UCSD-AML1 (cell line): Measurements from ENCODE around the gene PLK4.
"Not testable (repeated sequence)": the region's sequence is repeated elsewhere in the genome, so short reads cannot be mapped to it uniquely, and the experiment has no call there.

Source experiments
- DNase-seq: peaks from one replicate; lab custom pipeline; 2025; ENCODE audit not compliant: unreplicated experiment; lab: John Stamatoyannopoulos, UW

PLK4 gene

DNA sequence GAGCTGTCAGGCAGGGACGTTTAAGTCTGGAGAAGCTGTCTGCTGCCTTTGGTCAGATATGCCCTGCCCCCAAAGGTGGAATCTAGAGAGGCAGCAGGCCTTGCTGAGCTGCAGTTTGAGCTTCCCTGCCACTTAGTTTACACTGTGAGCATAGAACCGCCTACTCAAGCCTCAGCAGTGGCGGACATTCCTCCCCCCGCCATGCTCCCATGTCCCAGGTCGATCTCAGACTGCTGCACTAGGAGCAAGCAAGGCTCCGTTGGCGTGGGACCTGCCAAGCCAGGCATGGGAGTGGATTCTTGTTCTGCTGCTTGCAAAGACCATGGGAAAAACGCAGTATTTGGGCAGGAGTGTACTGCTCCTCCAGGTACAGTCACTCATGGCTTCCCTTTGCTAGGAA lies 24.3 kb downstream of the PLK4 start:
- DNase-seq: no peak

DNA sequence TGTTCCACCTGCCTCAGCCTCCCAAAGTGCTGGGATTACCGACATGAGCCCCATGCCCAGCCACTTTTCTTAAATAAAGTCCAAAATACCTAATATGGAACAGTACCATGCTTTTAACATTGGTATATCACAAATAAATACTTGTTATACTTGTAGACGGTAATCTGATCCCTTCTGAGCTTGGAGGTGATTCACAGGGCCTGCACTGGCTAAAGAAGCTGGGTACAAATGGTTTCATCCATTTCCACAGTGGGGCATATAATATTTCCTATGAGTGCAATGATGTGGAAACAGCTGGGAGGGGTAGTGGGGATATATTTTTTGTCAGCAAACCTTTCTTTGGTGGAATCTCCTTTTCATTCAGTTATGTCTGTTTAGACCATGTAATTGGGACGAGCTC lies 35.8 kb downstream of the PLK4 start:
- no peak for DNase-seq

- no peak for DNase-seq
Measured at GRCh38 chr4:127917151-127917550, 36.5 kb downstream of the PLK4 start.

DNA sequence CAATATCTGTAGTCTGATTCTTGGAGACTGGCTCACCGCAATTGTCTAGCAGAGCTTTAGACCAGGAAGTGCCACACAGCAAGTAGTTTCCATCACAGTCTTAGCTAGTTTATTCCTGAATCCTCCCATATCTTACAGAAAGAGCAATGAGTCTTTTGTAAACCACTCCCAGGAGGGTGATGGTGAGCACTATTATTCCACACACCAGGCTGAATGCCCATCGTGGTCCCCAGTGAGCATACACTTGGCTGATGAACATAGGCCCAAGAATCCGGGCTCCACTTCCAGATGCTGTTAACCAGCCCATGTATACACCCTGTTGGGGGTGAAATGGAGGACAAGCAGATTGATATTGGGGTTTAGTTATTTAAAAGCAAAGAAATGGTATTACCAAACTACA lies 39.8 kb downstream of the PLK4 start:
- DNase-seq: no peak

GRCh38 chr4:127922226-127922625 lies 41.5 kb downstream of the PLK4 start:
- no peak for DNase-seq

DNA sequence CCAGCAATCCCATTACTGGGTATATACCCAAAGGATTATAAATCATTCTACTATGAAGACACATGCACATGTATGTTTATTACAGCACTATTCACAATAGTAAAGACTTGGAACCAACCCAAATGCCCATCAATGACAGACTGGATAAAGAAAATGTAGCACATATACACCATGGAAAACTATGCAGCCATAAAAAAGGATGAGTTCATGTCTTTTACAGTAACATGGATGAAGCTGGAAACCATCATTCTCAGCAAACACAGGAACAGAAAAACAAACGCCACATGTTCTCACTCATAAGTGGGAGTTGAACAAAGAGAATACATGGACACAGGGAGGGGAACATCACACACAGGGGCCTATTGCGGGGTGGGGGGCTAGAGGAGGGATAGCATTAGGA lies 45.0 kb downstream of the PLK4 start:
- not testable (repeated sequence) for DNase-seq

DNA sequence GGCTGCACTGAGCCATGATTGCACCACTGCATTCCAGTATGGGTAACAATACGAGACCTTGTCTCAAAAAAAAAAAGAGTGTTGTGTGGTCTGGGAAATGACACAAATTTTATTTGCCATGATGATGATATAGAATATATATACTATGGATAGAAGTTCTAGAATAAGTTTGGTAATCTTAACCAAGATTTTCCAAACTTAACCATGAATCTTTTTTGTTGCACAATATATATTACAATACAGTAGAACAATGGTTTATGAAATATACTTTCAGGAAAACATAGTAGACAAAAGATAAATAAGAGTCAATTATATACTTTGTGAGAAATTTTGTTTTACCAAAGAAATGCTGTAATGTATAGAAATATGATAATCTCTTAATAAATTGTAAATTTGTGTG lies 49.5 kb downstream of the PLK4 start:
- no peak for DNase-seq

GRCh38 chr4:127931836-127932235 lies 51.1 kb downstream of the PLK4 start:
- DNase-seq: not testable (repeated sequence)

GRCh38 chr4:127936974-127937373 lies 56.3 kb downstream of the PLK4 start:
- no peak for DNase-seq
